ENCODE results near the gene CBARP. TPM values are rescaled to one million over a fixed set of nuclear protein-coding genes. Genes with fewer than 3 reads are reported as not detected.
A peak's percentile ranks its signal among the peaks of the same experiment; 100 is the strongest.

Gene CBARP
- total and polyA plus RNA-seq, 9 of the 15 experiments (the other 6 are each of a cell fraction or from before 2014, with no cell fraction given), result 0.03 to 8.9 (median 1.2) TPM; not detected in 1

GRCh38 chr19:1249298-1249989, 11.6 kb upstream of the CBARP start (continued):
- TF ChIP-seq E4F1 (CRISPR knock-in tag; IDR thresholded peaks at IDR 0.05; ENCODE audit: borderline replicate concordance) (no peak), CEBPG (CRISPR knock-in tag; IDR thresholded peaks at IDR 0.05) (no peak), CEBPG (tag; conservative IDR thresholded peaks at IDR 0.05 in 1 of 2, IDR thresholded peaks at IDR 0.05 in 1 of 2) (no peak), ZNF121 (CRISPR knock-in tag; conservative IDR thresholded peaks at IDR 0.05) (no peak), NR1H2 (CRISPR knock-in tag; IDR thresholded peaks at IDR 0.05) (no peak), STAT6 (CRISPR knock-in tag; IDR thresholded peaks at IDR 0.05) (0 out of 2 replicates have a peak, but pooled peaks have one; percentile 17), PML (IDR thresholded peaks at IDR 0.05; ENCODE audit: low read length) (peak; percentile 54; the same call in 1 of the 2 replicates), FOSL1 (tag; conservative IDR thresholded peaks at IDR 0.05) (no peak)

All from K562 (cell line).